Ammon's horn (tissue), 1 donor: ENCODE measurements around the gene TGFB1.
A peak's percentile ranks its signal among the peaks of the same experiment; 100 is the strongest.
"Not testable (repeated sequence)": the region's sequence is repeated elsewhere in the genome, so short reads cannot be mapped to it uniquely, and the experiment has no call there.

Source experiments
- DNase-seq: peaks from one replicate; pipeline ENCODE4 v3.0.0-alpha.2; 2016; ENCODE audit warnings: low spot score

Gene TGFB1

DNA sequence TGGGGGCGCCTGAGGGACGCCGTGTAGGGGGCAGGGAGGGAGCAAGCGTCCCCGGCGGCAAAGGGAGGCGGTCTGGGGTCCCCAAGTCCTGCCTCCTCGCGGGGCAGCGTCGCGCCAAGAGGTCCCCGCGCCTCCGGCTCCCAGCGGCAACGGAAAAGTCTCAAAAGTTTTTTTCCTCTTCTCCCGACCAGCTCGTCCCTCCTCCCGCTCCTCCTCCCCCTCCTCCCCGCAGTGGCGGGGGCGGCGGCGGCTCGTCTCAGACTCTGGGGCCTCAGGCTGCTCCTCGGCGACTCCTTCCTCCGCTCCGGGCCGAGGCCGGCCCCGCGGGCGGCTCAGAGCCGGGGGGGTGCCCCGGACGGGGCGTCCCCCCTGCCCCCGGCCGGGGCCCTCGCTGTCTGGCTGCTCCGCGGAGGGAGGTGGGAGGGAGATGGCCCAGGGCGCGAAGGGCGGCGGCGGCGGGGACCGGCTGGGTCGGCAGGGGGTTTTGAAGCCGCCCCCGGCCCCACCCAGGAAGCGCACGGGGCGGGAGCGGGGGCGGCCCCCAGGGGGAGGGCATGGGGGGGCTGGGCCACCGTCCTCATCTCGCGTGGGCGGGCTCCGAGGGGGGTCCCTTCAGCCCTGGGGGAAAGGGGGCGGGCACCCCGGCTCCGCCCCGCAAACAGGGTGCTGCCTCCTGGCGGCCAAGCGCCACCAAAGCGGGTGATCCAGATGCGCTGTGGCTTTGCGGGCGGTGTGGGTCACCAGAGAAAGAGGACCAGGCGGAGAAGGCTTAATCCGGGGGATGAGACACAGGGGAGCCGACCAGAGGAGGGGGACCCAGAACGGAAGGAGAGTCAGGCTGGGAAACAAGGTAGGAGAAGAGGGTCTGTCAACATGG lies at the start of gene TGFB1:
Gene TGFB1 (minus strand): TSS at position 457 of the 877 bp plus-strand sequence. CDS start 878 bp downstream, outside the sequence.
- DNase-seq: peak; percentile 72

DNA sequence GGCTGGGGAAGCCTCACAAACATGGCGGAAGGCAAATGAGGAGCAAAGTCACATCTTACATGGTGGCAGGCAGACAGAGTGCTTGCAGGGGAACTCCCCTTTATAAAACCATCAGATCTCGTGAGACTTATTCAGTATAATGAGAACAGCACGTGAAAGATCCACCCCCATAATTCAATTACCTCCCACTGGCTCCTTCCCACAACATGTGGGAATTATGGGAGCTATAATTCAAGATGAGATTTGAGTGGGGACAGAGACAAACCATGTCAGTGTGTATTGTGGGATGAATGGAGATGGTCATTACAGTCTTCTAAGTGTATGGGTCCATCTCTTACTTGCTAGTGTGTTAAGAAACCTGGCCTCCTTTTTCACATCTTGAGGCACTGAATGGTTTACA lies 48.3 kb upstream of the TGFB1 start:
- DNase-seq: no peak

DNA sequence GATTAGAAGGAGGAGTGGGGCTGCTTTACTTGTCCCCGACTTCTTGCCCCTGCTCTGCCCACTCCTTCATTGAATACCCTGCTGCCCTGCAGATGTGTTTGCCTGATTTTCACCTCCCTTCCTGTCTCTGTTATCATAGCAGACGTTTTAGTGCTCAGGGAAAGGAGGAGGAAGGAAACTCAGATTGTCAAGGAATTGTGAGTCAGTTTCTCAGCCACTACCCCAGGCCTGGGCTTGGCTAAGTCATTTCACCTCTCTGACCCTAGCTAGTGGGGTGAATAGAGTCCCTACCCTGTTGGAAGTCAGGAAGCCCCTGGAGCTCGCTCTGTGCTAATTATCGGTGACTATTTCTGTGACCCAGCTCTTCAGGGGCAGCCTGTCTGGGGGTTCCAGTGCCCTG lies 47.8 kb upstream of the TGFB1 start:
- DNase-seq: no peak

DNA sequence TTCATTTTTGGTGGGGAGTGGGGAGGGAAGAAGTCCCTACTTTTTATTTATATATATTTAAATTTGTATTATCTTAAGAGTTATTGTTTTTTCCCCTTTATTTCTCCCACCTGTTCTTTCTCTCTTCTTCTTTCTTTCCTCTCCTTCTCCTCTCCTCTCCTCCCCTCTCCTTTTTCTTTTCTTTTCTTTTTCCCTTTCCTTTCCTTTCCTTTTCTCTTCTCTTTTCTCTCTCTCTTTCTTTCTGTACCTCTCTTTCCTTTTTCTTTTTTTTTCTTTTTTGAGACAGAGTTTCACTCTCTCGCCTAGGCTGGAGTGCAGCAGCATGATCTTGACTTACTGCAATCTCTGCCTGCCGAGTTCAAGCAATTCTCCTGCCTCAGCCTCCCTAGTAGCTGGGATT lies 45.8 kb upstream of the TGFB1 start:
- no peak for DNase-seq

DNA sequence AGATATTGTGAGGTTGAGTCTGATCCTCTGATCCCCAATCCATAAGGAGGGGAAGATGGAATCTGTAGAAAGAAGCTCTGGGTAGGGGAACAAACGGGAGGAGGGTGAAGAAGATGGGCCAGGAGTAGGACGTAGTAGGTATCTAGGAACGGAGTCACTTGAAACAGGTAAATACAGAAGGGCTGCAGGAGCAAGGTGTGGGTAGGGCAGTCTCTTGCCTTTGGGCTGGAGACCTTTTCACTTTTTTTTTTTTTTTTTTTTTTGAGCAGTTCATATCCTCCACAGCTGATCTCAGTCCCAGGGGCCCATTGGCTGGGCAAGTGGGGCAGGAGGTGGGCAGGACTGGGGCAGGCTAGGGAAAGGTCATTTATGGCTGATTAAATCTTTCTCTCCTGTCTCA lies 45.4 kb upstream of the TGFB1 start:
- DNase-seq: no peak

DNA sequence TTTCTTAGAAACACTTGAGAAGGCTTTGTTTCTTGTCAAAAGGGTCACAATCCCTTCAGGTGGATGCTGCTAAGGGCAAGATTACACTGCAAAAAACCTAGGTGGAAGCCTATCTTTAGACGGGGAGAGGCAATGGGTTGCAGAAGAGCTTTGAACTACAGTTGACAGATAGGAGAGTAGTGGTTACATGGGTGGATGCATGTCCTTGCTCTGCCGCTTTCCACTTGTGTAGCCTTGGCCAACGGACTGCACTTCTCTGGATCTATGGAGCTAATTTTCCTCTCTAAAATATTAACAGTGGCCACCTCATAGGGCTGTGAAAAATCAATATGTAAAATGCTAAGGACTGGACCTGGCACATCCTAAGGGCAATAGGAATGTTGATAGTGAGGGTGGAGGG lies 44.9 kb upstream of the TGFB1 start:
- DNase-seq: no peak

DNA sequence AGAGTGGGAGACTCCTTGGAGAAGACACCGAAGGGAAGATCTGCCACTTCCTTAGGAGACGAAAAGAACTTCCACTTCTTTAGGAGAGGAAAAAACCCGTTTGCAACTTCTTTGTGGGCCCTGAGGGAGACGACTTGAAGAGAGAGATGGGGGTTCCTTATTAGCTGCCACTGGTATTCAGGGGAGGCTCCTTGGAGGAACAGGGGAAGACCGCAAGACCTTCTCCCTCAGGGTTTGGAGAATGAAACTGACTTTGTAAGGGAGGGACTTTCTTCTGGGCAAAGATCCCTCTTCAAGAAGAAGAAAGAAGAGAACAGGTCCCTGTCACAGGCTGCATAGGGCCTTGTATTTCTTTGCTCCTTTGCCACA lies 44.3 kb upstream of the TGFB1 start:
- DNase-seq: no peak

DNA sequence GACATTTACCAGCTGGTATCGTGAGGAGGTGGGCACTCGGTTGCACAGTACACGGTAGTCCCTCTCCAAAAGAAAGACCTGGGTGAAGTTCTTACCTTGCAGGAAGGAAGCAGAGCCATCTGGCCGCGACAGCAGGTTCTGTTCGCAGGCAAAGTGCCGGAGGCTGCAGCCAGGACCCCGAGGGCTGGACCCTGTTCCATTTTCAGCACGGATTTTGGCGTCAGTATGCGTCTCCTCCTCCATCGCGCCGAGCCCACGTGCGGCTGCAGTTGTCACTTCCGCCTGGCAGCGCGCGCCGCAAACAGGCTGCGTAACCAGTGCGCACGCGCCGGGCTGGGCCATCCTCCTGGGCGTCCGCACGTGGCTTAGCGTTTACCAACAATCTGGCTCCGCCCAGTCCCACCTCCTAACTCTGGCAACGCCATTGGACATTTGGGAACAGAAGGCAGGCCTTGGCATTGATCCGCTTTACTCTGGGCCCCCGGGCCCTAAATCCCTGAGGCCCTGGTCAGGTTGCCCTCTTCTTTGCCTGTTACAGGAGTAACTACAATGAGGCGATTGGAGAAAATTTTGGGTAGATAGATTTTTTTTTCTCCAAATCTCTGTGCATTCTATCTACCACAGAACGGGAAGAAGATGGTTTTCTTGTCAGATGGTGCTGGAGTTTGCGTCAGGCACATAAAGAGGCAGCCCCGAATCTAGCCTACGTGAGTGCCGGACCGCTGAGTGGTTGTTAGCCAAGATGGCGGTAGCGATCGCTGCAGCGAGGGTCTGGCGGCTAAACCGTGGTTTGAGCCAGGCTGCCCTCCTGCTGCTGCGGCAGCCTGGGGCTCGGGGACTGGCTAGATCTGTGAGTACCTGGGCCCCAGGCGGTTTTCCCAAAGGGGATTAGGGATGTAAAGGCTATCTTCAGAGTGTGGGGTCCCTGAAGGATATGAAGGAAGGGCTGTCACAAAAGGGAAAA lies 43.6 kb upstream of the TGFB1 start, which contains the start of the genes BCKDHA and EXOSC5:
Gene BCKDHA (plus strand): TSS at position 733 of the 964 bp plus-strand sequence. CDS start 10 bp downstream, at position 743.
Gene EXOSC5 (minus strand): TSS at position 274 of the 964 bp plus-strand sequence. CDS start 31 bp downstream, at position 243.
- peak; percentile 99 for DNase-seq

DNA sequence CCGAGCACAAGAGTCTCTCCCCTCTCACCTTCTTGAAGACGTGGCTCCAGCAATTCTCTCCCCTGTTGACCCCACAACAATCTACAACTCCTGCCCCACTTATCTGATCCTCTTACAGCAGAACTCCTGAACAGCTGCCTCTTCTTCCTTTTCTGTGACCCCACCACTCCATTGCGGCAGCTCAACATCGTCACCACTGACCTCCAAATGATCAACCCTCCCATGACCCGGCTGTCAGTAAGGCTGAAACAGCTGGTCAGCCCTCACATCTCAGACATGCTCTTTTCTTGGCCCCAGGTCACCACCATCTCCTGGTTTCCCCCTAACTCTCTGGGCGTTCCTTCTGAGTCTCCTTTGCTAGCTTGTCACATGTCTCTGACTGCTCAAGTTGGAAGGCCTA lies 41.6 kb upstream of the TGFB1 start:
- DNase-seq: no peak

DNA sequence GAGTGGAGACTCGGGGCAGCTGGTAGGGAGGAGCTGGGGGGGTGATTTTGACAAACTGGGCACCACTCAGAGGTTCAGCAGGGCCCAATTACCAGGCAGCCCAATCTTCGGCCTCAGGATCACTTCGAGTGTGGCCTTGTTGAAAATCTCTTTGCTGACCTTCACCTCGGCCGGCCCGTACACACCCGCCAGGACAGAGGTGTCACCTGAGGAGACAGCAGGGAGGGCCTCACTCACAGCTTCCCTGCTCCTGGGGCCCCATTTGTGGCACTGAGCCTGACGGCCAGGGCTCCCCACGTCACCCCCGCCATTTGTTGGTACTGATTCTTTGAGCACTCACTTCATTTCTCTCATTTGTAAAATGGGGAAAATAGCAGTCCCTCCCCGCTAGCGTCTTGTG lies 39.1 kb upstream of the TGFB1 start:
- no peak for DNase-seq

DNA sequence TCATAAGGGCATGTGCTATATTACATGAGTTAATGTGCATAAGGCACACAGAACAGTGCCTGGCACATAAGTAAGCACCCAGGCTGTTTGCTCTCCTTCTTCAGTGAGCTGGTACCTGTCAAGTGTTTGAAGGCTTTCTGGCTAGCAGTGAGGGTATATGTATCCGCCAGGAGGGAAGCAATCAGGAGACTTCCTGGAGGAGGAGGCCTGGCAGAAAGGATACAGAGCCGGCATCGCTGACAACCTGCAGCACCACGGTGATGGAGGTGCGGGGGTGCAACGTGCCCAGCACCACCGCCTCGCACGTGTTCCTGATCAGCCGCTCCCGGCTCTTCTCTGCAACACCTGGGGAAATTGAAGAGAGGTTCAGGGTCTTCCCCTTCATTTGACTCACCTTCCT lies 37.9 kb upstream of the TGFB1 start:
- DNase-seq: no peak

DNA sequence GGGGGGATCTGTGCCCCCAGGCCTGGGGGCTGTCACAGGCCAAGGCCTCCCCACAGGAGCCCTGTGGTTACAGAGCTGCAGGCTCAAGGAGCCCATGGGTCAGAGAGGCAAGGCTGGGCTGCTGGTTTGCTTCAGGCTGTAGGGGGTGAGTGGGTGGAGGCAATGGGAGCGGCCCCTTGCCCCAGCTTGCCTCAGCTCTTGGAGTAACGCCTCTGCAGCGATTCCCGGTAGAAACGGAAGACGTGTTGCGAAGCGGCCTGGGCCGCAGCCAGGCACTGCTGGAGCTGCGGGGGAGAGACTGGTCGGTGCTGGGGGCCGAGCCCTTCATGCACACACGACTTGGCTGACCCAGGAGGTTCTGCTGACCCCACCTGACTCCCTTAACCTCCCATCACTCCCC lies 32.7 kb upstream of the TGFB1 start:
- no peak for DNase-seq

DNA sequence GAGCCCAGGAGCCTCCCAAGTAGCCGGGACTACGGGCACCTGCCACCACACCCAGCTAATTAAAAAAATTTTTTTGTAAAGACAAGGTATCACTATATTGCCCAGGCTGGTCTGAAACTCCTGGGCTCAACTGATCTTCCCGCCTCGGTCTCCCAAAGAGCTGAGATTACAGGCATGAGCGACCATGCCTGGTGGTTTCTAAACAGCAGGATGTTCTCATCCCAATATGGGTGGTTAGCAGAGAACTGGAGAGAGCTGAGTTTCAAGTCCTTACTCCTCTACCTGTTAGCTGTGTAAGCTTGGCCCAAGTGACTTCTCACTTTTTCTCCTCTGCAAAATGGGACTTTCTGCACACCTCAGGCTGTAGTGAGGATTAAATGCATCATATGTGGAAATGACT lies 30.6 kb upstream of the TGFB1 start:
- DNase-seq: no peak

DNA sequence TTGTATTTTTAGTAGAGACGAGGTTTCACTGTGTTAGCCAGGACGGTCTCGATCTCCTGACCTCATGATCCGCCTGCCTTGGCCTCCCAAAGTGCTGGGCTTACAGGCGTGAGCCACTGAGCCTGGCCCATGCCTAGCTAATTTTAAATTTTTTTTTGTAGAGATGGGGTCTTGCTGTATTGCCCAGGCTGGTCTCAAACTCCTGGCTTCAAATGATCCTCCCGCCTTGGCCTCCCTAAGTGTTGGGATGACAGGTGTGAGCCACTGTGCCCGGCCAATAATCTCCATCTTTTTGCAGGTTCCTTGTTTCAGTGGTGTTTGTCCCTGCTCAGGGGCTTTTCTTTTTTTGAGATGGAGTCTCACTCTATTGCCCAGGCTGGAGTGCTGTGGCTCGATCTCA lies 27.8 kb upstream of the TGFB1 start:
- not testable (repeated sequence) for DNase-seq

DNA sequence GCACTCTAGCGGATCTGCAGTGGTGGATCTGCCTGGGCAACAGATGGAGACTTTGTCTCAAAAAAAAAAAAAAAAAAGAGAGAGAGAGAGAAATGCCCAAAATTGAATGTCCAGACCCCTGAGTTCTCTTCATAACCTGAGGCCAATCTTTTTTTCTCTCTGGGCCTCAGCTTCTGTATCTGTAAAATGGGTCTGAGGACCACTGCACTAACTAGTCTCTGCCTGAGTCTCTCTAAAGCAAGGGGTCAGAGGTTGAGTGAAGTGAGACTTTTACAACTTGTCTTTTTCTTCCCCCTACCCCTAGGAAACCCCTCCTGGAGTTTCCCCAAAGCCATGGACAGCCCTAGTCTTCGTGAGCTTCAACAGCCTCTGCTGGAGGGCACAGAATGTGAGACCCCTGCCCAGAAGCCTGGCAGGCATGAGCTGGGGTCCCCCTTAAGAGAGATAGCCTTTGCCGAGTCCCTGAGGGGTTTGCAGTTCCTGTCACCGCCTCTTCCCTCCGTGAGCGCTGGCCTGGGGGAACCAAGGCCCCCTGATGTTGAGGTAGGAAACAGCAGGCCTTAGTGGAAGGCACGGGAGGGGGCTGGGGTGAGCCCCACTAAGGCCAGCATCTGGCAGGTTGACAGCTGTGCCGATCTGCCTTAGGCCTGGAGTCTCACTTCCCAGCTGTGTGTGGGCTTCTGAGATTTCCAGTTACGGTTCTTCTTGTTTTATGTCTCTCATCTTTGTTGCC lies 24.4 kb upstream of the TGFB1 start:
- DNase-seq: no peak

DNA sequence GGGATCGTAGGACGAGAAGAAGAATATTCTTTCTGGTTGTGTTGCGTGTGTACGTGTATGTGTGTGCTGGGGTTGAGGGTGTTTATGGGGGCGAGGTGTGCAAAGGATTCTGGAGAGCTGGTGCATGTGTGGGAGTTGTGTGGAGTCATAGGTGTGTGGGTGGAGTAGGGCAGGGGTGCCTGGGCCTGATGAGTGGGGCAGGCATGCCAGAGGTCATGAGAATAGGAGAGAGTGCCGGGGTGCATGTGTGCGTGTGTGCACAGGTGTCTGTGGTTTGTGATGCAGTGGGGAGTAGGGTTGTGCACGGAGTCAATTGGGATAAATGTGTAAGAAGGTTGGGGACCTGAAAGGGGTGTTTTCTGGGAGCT lies 23.3 kb upstream of the TGFB1 start:
- DNase-seq: no peak

DNA sequence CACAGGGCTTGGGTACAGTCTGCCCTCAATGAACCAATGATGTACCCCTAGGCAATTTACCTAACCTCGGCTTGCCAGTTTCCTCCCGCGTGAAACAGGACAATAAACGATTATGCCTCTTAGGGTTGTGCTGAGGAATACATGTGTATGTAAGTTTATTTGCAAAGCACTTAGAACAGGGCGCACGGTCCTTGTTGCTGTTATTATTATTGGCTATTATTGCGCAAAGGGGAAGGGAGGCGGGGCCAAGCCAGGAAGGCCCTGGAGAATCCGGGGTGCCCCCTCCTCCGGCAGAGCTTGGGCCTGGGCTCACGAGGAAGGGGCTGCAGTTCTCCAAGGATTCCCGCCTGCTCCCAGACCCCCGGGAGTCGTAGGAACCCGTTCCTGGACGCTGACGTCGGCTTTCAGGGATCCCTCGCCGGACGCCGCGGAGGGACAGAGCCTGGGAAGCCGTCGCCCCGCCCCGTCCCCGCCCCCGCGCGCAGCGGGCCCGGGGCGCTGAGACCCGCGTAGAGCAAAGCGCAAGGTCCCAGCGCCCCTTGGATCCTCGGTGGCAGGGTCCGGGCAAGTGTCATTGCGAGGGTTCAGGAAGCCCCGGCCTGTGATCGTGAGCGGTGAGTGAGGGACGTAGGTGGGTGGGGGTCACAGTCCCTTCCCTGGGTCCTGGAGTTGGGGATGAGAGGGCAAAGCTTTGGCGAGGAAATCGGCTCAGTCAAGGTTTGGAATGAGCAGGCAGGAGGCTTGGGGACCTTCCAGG lies 22.7 kb upstream of the TGFB1 start, which contains the start of gene TMEM91:
Gene TMEM91 (plus strand): TSS at position 293 of the 757 bp plus-strand sequence. CDS start 1,777 bp downstream, outside the sequence.
- no peak for DNase-seq

DNA sequence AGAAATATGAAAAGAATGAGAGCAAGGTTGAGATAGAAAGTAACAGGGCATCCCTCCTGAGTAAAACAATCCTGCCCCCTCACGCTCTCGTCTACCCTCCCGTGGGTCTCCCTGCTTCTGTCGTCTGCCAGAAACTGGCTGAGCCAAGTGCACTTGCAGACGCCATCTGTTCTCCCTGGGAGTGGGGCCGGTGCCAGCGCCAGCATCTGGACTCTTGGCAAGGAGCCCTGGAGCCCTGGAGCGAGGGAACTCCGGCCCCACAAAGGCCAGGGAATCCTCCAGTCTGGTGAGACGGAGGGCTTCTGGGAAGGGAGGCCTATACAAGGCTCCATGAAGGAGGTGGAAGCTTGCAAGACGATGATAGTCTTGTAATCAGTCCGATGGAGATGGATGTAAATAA lies 20.3 kb upstream of the TGFB1 start:
- DNase-seq: peak; percentile 84

DNA sequence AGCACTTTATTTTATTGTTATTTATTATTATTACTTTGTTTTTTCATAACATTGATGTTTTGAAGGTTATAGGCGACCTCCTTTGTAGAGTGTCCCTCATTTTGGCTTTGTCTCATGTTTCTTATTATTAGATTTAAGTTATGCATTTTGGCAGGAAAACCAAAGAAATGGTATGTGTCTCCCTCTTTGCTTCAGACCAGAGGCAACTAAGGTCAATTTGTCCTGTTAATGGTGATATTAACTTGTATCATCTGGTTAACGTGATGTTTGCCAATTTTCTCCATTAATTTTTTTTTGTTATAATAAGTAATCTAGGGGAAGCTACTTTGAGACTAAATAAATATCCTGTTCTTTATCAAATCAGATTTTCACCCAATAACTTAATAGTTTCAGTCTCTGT lies 18.8 kb upstream of the TGFB1 start:
- no peak for DNase-seq

DNA sequence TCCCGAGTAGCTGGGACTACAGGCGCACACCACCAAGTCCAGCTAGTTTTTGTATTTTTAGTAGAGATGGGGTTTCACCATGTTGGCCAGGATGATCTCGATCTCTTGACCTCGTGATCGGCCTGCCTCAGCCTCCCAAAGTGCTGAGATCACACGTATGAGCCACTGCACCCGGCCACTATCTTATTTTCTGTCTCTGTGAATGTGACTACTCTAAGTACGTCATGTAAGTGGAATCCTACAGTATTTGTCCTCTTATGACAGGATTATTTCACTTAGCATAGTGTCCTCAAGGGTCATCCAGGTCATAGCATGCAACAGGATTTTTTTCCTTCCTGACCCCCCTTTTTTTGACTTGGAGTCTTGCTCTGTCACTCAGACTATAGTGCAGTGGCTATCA lies 17.8 kb upstream of the TGFB1 start:
- no peak for DNase-seq

DNA sequence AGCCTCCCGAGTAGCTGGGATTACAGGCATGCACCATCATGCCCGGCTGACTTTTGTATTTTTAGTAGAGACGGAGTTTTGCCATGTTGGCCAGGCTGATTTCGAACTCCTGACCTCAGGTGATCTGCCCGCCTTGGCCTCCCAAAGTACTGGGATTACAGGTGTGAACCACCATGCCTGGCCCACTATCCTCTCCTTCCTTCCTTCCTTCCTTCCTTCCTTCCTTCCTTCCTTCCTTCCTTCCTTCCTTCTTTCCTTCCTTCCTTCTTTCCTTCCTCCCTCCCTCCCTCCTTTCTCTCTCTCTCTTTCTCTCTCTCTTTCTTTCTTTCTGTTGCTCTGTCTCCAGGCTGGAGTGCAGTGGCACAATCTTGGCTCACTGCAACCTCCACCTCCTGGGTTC lies 17.4 kb upstream of the TGFB1 start:
- DNase-seq: not testable (repeated sequence)
